Endothelial cell of umbilical vein (primary cell): ENCODE measurements around the gene KCNMA1. TPM values are rescaled to one million over a fixed set of nuclear protein-coding genes. Genes with fewer than 3 reads are reported as not detected.

ENCODE experiments used
- BruUV-seq: library from RNA; stranded (reverse); fragments of 400-500 nt; replicated peaks from 2 replicates; lab custom pipeline; 2021; lab: Mats Ljungman, UMichigan
- CTCF ChIA-PET: fragments of 300-600, 350-600 bp; sonication (Branson Sonifier 250); formaldehyde crosslinking; loops from one replicate; lab custom pipeline; 2021; ENCODE audit warnings: antibody characterized with exemption, inconsistent platforms; lab: Charles Lee
- POLR2A ChIA-PET: fragments of 300-600, 350-600 bp; sonication (Branson Sonifier 250); formaldehyde crosslinking; loops from one replicate; lab custom pipeline; 2021; ENCODE audit warnings: antibody characterized with exemption, inconsistent platforms; lab: Charles Lee
- DNase-seq: peaks from one replicate; pipeline ENCODE4 v3.0.0-alpha.2; 2011; ENCODE audit warnings: low read depth, low spot score
- FAIRE-seq: peaks from 2 replicates; lab custom pipeline; 2011; peaks lifted over from hg19 to GRCh38; lab: Jason Lieb, UNC
- H2AFZ ChIP-seq: 2 replicates; pipeline ENCODE4 v1.6.0; 2012; ENCODE audit warnings: low read depth, low read length, control low read depth, inconsistent platforms
- H3K27ac ChIP-seq: 2 replicates; pipeline ENCODE4 v1.5.1; 2011; ENCODE audit warnings: low read depth, mild to moderate bottlenecking, control low read depth, low read length, moderate library complexity; ENCODE audit not compliant: insufficient read depth
- H3K27me3 ChIP-seq, 2 experiments: 2 replicates each; pipeline versions ENCODE4 v1.6.0 to v1.6.1; 2011; ENCODE audit warnings: low read length in 2 of 2, mixed read lengths in 1 of 2; ENCODE audit not compliant: control insufficient read depth in 2 of 2, insufficient read depth in 2 of 2
- H3K36me3 ChIP-seq, 2 experiments: 2 replicates in 1 of 2; 3 replicates in 1 of 2; pipeline ENCODE4 v1.5.1; 2011; ENCODE audit warnings: low read length in 2 of 2, mild to moderate bottlenecking in 1 of 2, moderate library complexity in 1 of 2; ENCODE audit not compliant: control insufficient read depth in 2 of 2, insufficient read depth in 2 of 2; ENCODE audit errors: extremely low read depth in 1 of 2
- H3K4me1 ChIP-seq: 3 replicates; pipeline ENCODE4 v1.5.1; 2011; ENCODE audit warnings: mild to moderate bottlenecking, low read length; ENCODE audit not compliant: control insufficient read depth, insufficient read depth; ENCODE audit errors: extremely low read depth
- H3K4me2 ChIP-seq: 2 replicates; pipeline ENCODE4 v1.6.1; 2011; ENCODE audit warnings: low read length, control low read depth, mixed read lengths; ENCODE audit not compliant: insufficient read depth
- H3K4me3 ChIP-seq, 3 experiments: fragments of 200-600 bp in 1 of 3; sonication (generic), shearing (Covaris generic) in 1 of 3; replicated peaks in 1 of 3; 2 replicates each; pipeline ENCODE4 v1.5.1; 2011 to 2016; ENCODE audit warnings: control low read depth in 3 of 3, low read length in 3 of 3, mild to moderate bottlenecking in 2 of 3, inconsistent platforms in 1 of 3, low read depth in 1 of 3, moderate library complexity in 1 of 3; ENCODE audit not compliant: insufficient read depth in 1 of 3
- H3K79me2 ChIP-seq: 2 replicates; pipeline ENCODE4 v1.6.0; 2012; ENCODE audit warnings: low read length, inconsistent platforms; ENCODE audit not compliant: control insufficient read depth, insufficient read depth
- H3K9ac ChIP-seq: replicated peaks from 2 replicates; pipeline ENCODE3; 2011; ENCODE audit warnings: low read length, control low read depth; ENCODE audit not compliant: insufficient read depth; ENCODE audit errors: extremely low read depth
- H3K9me1 ChIP-seq: replicated peaks from 3 replicates; pipeline ENCODE4 v1.6.0; 2011; ENCODE audit warnings: mild to moderate bottlenecking, low read length; ENCODE audit not compliant: control insufficient read depth, insufficient read depth; ENCODE audit errors: extremely low read depth
- H3K9me3 ChIP-seq: replicated peaks from 2 replicates; pipeline ENCODE4 v1.5.1; 2012; ENCODE audit warnings: low read length, inconsistent platforms; ENCODE audit not compliant: control insufficient read depth, insufficient read depth
- H4K20me1 ChIP-seq: replicated peaks from 2 replicates; pipeline ENCODE3; 2011; ENCODE audit warnings: mild to moderate bottlenecking, low read length; ENCODE audit not compliant: control insufficient read depth, insufficient read depth; ENCODE audit errors: extremely low read depth
- CTCF ChIP-seq, 2 donors: IDR thresholded peaks; 1 replicate in 1 of 2; 2 replicates in 1 of 2; pipeline ENCODE4 v1.5.1; 2011; ENCODE audit warnings: low read length in 2 of 2, mild to moderate bottlenecking in 2 of 2, moderate library complexity in 2 of 2, control low read depth in 1 of 2, inconsistent platforms in 1 of 2, low read depth in 1 of 2; ENCODE audit not compliant: insufficient read depth in 1 of 2; ENCODE audit errors: extremely low read depth in 1 of 2
- EZH2 ChIP-seq: IDR thresholded peaks from 2 replicates; pipeline ENCODE4 v1.6.1; 2012; ENCODE audit warnings: borderline replicate concordance, low read depth, mild to moderate bottlenecking, moderate library complexity, low read length, inconsistent platforms; ENCODE audit not compliant: severe bottlenecking
- FOS ChIP-seq: IDR thresholded peaks from 2 replicates; pipeline ENCODE4 v1.6.1; 2011; ENCODE audit warnings: mild to moderate bottlenecking, low read length, moderate library complexity, borderline replicate concordance; ENCODE audit not compliant: insufficient read depth
- GATA2 ChIP-seq: IDR thresholded peaks from 2 replicates; pipeline ENCODE4 v1.7.0; 2011; ENCODE audit warnings: low read depth, mild to moderate bottlenecking, moderate library complexity, mixed read lengths, low read length; ENCODE audit not compliant: insufficient read length, insufficient read depth
- JUN ChIP-seq: IDR thresholded peaks from 2 replicates; pipeline ENCODE4 v1.6.1; 2011; ENCODE audit warnings: borderline replicate concordance, low read depth; ENCODE audit not compliant: insufficient read length, insufficient read depth
- MAX ChIP-seq: IDR thresholded peaks from 2 replicates; pipeline ENCODE4 v1.6.1; 2011; ENCODE audit not compliant: insufficient read depth, insufficient read length
- MYC ChIP-seq: IDR thresholded peaks from one replicate; pipeline ENCODE4 v1.6.1; 2011; ENCODE audit warnings: mild to moderate bottlenecking, low read depth, low read length
- POLR2A ChIP-seq: IDR thresholded peaks from 2 replicates; pipeline ENCODE4 v1.6.1; 2012; ENCODE audit warnings: low read depth, mild to moderate bottlenecking, control low read depth, low read length
- POLR2AphosphoS5 ChIP-seq: IDR thresholded peaks from 2 replicates; pipeline ENCODE4 v1.6.1; 2012; ENCODE audit warnings: low read depth, mild to moderate bottlenecking, control low read depth, low read length, moderate library complexity; ENCODE audit not compliant: insufficient read depth
- dilution Hi-C: fragments of 300-500 bp; cut with MboI; formaldehyde crosslinking; loops from one replicate; pipeline ENCODE4 v1.15.0; 2019; ENCODE audit warnings: low sequenced_read_pairs; ENCODE audit not compliant: extremely low pct_ligation_motif_present
- intact Hi-C: fragments of 100-400 bp; cut with micrococcal nuclease; formaldehyde crosslinking; loops from one replicate; pipeline ENCODE4 v1.10.0; 2022
- polyA plus RNA-seq, 4 experiments: library from polyadenylated mRNA; depleted of rRNA in 3 of 4; stranded (reverse) in 3 of 4; unstranded in 1 of 4; fragments of >200 nt; gene quantifications; 2 replicates each; pipeline versions ENCODE4 v1.2.1 to v1.2.3, GENCODE V29; 2011 to 2012; ENCODE audit warnings: missing spikeins in 1 of 4
- total RNA-seq: library from RNA; stranded (reverse); gene quantifications from 2 replicates; pipeline ENCODE4 v1.2.3, GENCODE V29; 2021

The KCNMA1 gene
- total and polyA plus RNA-seq, 2 donors (not counting 3 experiments of a cell fraction or from before 2014, with no cell fraction given): 0.10 to 0.82 TPM

- CTCF ChIA-PET: no interaction called here
- no peaks in the 10 kb centered on the region for H3K36me3 ChIP-seq
- no peak overlapping the region for H2AFZ ChIP-seq
- H3K27ac ChIP-seq: no peak overlapping the region
- POLR2A ChIA-PET: no interaction called here
- no peak overlapping the region for H3K9ac ChIP-seq
- no peaks in the 10 kb centered on the region for H4K20me1 ChIP-seq
- no peaks in the 10 kb centered on the region for H3K79me2 ChIP-seq
- H3K4me2 ChIP-seq: no peak overlapping the region
- FAIRE-seq (no peak), DNase-seq (no peak)
- H3K4me3 ChIP-seq: no peak overlapping the region
- intact Hi-C loops: no loop called here
- H3K9me3 ChIP-seq: no peaks in the 10 kb centered on the region
- dilution Hi-C loops: no loop called here
- BruUV-seq: no TSS peak
- peaks cover 4% of the 10 kb centered on the region for H3K4me1 ChIP-seq
- H3K9me1 ChIP-seq: no peaks in the 10 kb centered on the region
- TF ChIP-seq MYC (no peak), JUN (no peak), POLR2A (no peak), MAX (no peak), GATA2 (no peak), CTCF (IDR thresholded peaks at IDR 0.05; ENCODE audit: extremely low read depth in 1 of 2, insufficient read depth in 1 of 2, low read depth in 1 of 2, low read length in 2 of 2) (no peak), EZH2 (no peak), FOS (no peak), POLR2AphosphoS5 (no peak)
- no peaks in the 10 kb centered on the region for H3K27me3 ChIP-seq
Measured at GRCh38 chr10:77401683-77402082, 235.9 kb downstream of the KCNMA1 start.
